H9 (cell line): Measurements from ENCODE around the gene PLCL1. TPM values are rescaled to one million over a fixed set of nuclear protein-coding genes. Genes with fewer than 3 reads are reported as not detected.

Experiments used
- DNase-seq: peaks from one replicate; pipeline ENCODE4 v3.0.0-alpha.2; 2017
- H2AFZ ChIP-seq: one replicate; pipeline ENCODE4 v1.6.1; 2013; ENCODE audit warnings: mild to moderate bottlenecking, low read length, control low read depth, moderate library complexity
- H2AK5ac ChIP-seq: 2 replicates; pipeline ENCODE4 v1.6.1; 2013; ENCODE audit warnings: low read length, control low read depth, mixed read lengths; ENCODE audit not compliant: insufficient read length
- H2BK120ac ChIP-seq: one replicate; pipeline ENCODE4 v1.6.1; 2013; ENCODE audit warnings: low read depth, mild to moderate bottlenecking, low read length, control low read depth, inconsistent platforms; ENCODE audit not compliant: poor library complexity, severe bottlenecking
- H2BK12ac ChIP-seq: 2 replicates; pipeline ENCODE4 v1.6.1; 2013; ENCODE audit warnings: low read length, control low read depth, mixed read lengths, low read depth; ENCODE audit not compliant: insufficient read length
- H2BK15ac ChIP-seq: 2 replicates; pipeline ENCODE4 v1.6.1; 2013; ENCODE audit warnings: low read depth, low read length, control low read depth
- H2BK20ac ChIP-seq: one replicate; pipeline ENCODE4 v1.6.1; 2013; ENCODE audit warnings: low read depth, mild to moderate bottlenecking, low read length, control low read depth, inconsistent platforms; ENCODE audit not compliant: poor library complexity, severe bottlenecking
- H2BK5ac ChIP-seq: 2 replicates; pipeline ENCODE4 v1.6.1; 2013; ENCODE audit warnings: low read length, control low read depth, mixed read lengths; ENCODE audit not compliant: insufficient read length
- H3K14ac ChIP-seq: 2 replicates; pipeline ENCODE4 v1.6.1; 2013; ENCODE audit warnings: low read length, control low read depth; ENCODE audit not compliant: insufficient read depth
- H3K18ac ChIP-seq: 2 replicates; pipeline ENCODE4 v1.6.1; 2013; ENCODE audit warnings: low read depth, mild to moderate bottlenecking, mixed read lengths, low read length, control low read depth; ENCODE audit not compliant: insufficient read length
- H3K23ac ChIP-seq: 2 replicates; pipeline ENCODE4 v1.6.1; 2013; ENCODE audit warnings: low read length, control low read depth, mixed read lengths, low read depth; ENCODE audit not compliant: insufficient read length
- H3K23me2 ChIP-seq: 2 replicates; pipeline ENCODE4 v1.6.1; 2013; ENCODE audit warnings: low read depth, mild to moderate bottlenecking, mixed read lengths, low read length, control low read depth; ENCODE audit not compliant: insufficient read length, poor library complexity, severe bottlenecking
- H3K27ac ChIP-seq: 2 replicates; pipeline ENCODE4 v1.5.1; 2013; ENCODE audit warnings: low read length, control low read depth, mixed read lengths, low read depth; ENCODE audit not compliant: insufficient read length
- H3K27me3 ChIP-seq: 2 replicates; pipeline ENCODE4 v1.6.1; 2013; ENCODE audit warnings: low read length, control low read depth, inconsistent platforms; ENCODE audit not compliant: insufficient read depth
- H3K4ac ChIP-seq: 2 replicates; pipeline ENCODE4 v1.6.1; 2013; ENCODE audit warnings: low read depth, mild to moderate bottlenecking, control low read depth, inconsistent platforms, low read length, moderate library complexity
- H3K4me1 ChIP-seq: 2 replicates; pipeline ENCODE4 v1.6.1; 2013; ENCODE audit warnings: low read length, control low read depth, inconsistent platforms; ENCODE audit not compliant: insufficient read depth
- H3K4me2 ChIP-seq: 2 replicates; pipeline ENCODE4 v1.6.1; 2013; ENCODE audit warnings: low read length, control low read depth, mixed read lengths; ENCODE audit not compliant: insufficient read length, insufficient read depth
- H3K56ac ChIP-seq: 2 replicates; pipeline ENCODE4 v1.6.1; 2013; ENCODE audit warnings: low read depth, mild to moderate bottlenecking, mixed read lengths, low read length, control low read depth; ENCODE audit not compliant: insufficient read length
- H3K79me1 ChIP-seq: 2 replicates; pipeline ENCODE4 v1.6.1; 2013; ENCODE audit warnings: low read depth, mild to moderate bottlenecking, moderate library complexity, low read length, control low read depth, inconsistent platforms; ENCODE audit not compliant: insufficient read depth, poor library complexity, severe bottlenecking
- H3K79me2 ChIP-seq: 2 replicates; pipeline ENCODE4 v1.6.1; 2013; ENCODE audit warnings: low read length, control low read depth, inconsistent platforms; ENCODE audit not compliant: insufficient read depth
- H3K9ac ChIP-seq: 2 replicates; pipeline ENCODE4 v1.6.1; 2013; ENCODE audit warnings: low read length, control low read depth, mixed read lengths; ENCODE audit not compliant: insufficient read length; ENCODE audit errors: extremely low read depth
- H3K9me3 ChIP-seq: one replicate; pipeline ENCODE4 v1.6.1; 2013; ENCODE audit warnings: low read depth, low read length, inconsistent platforms; ENCODE audit not compliant: control insufficient read depth
- H3T11ph ChIP-seq: one replicate; pipeline ENCODE4 v1.6.1; 2013; ENCODE audit warnings: mild to moderate bottlenecking, low read length, control low read depth, inconsistent platforms
- H4K20me1 ChIP-seq: one replicate; pipeline ENCODE4 v1.6.1; 2013; ENCODE audit not compliant: control insufficient read depth, insufficient read length, insufficient read depth
- H4K5ac ChIP-seq: 2 replicates; pipeline ENCODE4 v1.6.1; 2013; ENCODE audit warnings: low read depth, mild to moderate bottlenecking, mixed read lengths, low read length, control low read depth; ENCODE audit not compliant: insufficient read length
- H4K8ac ChIP-seq: replicated peaks from 2 replicates; pipeline ENCODE4 v1.6.1; 2013; ENCODE audit warnings: low read length, control low read depth, mixed read lengths, low read depth; ENCODE audit not compliant: insufficient read length
- H4K91ac ChIP-seq: 2 replicates; pipeline ENCODE4 v1.6.1; 2013; ENCODE audit warnings: low read depth, mild to moderate bottlenecking, moderate library complexity, mixed read lengths, low read length, control low read depth; ENCODE audit not compliant: insufficient read length
- H3K27ac Mint-ChIP-seq, 3 experiments: 2 replicates in 2 of 3; 3 replicates in 1 of 3; pipeline ENCODE4 v1.8.0; 2020 to 2021; ENCODE audit warnings: mixed read lengths in 3 of 3, mild to moderate bottlenecking in 1 of 3, moderate library complexity in 1 of 3
- H3K27me3 Mint-ChIP-seq: 2 replicates; pipeline ENCODE4 v1.8.0; 2021; ENCODE audit warnings: low read depth, mild to moderate bottlenecking, moderate library complexity, mixed read lengths
- H3K36me3 Mint-ChIP-seq, 3 experiments: 2 replicates in 2 of 3; 3 replicates in 1 of 3; pipeline ENCODE4 v1.8.0; 2020 to 2021; ENCODE audit warnings: low read depth in 3 of 3, mixed read lengths in 3 of 3; ENCODE audit not compliant: insufficient read depth in 1 of 3
- H3K4me1 Mint-ChIP-seq, 2 experiments: 2 replicates each; pipeline ENCODE4 v1.8.0; 2020; ENCODE audit warnings: mixed read lengths in 2 of 2
- H3K4me3 Mint-ChIP-seq, 2 experiments: 2 replicates in 1 of 2; 3 replicates in 1 of 2; pipeline ENCODE4 v1.8.0; 2020 to 2021; ENCODE audit warnings: mild to moderate bottlenecking in 2 of 2, mixed read lengths in 2 of 2, moderate library complexity in 1 of 2
- H3K9me3 Mint-ChIP-seq, 2 experiments: 2 replicates in 1 of 2; 3 replicates in 1 of 2; pipeline ENCODE4 v1.8.0; 2020; ENCODE audit warnings: mild to moderate bottlenecking in 2 of 2, mixed read lengths in 2 of 2, moderate library complexity in 1 of 2
- CTCF ChIP-seq: fragments of 200-600 bp; sonication (generic); conservative IDR thresholded peaks from 3 replicates; pipeline ENCODE4 v1.8.0; 2021; ENCODE audit warnings: antibody characterized with exemption, mild to moderate bottlenecking
- WGBS: extraction: QIAGEN DNeasy Blood & Tissue Kit; methylation state at CpG from one replicate; pipeline ENCODE4 v1.1.7; 2013; ENCODE audit warnings: missing lambda C conversion rate, low lambda C conversion rate, mixed read lengths; ENCODE audit not compliant: insufficient read length; ENCODE audit errors: extremely low coverage; 5-methylcytosine and 5-hydroxymethylcytosine counted together
- total RNA-seq: library from RNA; stranded (reverse); gene quantifications from 2 replicates; pipeline ENCODE4 v1.2.1, GENCODE V29; 2021

The PLCL1 gene
- total RNA-seq, 1 experiment from 2014 or later: 0.04 TPM

- H3K18ac ChIP-seq: no peak overlapping the region
- H3K9ac ChIP-seq: no peak overlapping the region
- no peak overlapping the region for H2BK120ac ChIP-seq
- DNase-seq: no peak
- H3K79me1 ChIP-seq: no peaks in the 10 kb centered on the region
- H2AFZ ChIP-seq: no peak overlapping the region
- Mint-ChIP-seq H3K4me1 (peaks cover 5 to 7% of the 10 kb centered on the region in 2 experiments), H3K27me3 (no peaks in the 10 kb centered on the region), H3K36me3 (no peaks in the 10 kb centered on the region), H3K27ac (no peak overlapping the region), H3K4me3 (no peak overlapping the region), H3K9me3 (no peaks in the 10 kb centered on the region)
- no peaks in the 10 kb centered on the region for H3K27me3 ChIP-seq
- no peak overlapping the region for H3K14ac ChIP-seq
- no peak overlapping the region for H4K5ac ChIP-seq
- H3K4me1 ChIP-seq: no peaks in the 10 kb centered on the region
- no peak overlapping the region for H2BK5ac ChIP-seq
- H2AK5ac ChIP-seq: no peak overlapping the region
- H3K4ac ChIP-seq: no peak overlapping the region
- WGBS: no CpG with 5 or more reads among the region's 2 CpGs
- H3K9me3 ChIP-seq: no peaks in the 10 kb centered on the region
- no peak overlapping the region for H2BK15ac ChIP-seq
- H3K79me2 ChIP-seq: no peaks in the 10 kb centered on the region
- no peak overlapping the region for H2BK12ac ChIP-seq
- H4K20me1 ChIP-seq: no peaks in the 10 kb centered on the region
- no peak overlapping the region for H4K8ac ChIP-seq
- no peak overlapping the region for H3K4me2 ChIP-seq
- H3K23me2 ChIP-seq: no peaks in the 10 kb centered on the region
- TF ChIP-seq CTCF: no peak
- H3T11ph ChIP-seq: no peak overlapping the region
- no peak overlapping the region for H3K27ac ChIP-seq
- no peak overlapping the region for H4K91ac ChIP-seq
- no peak overlapping the region for H2BK20ac ChIP-seq
- H3K56ac ChIP-seq: no peak overlapping the region
- no peak overlapping the region for H3K23ac ChIP-seq
These were observed 291.6 kb downstream of the PLCL1 start for GRCh38 chr2:198096002-198096401.
